ENCODE data around the gene FRAS1. TPM values are rescaled to one million over a fixed set of nuclear protein-coding genes. Genes with fewer than 3 reads are reported as not detected.

The FRAS1 gene
- total RNA-seq, 1 experiment from 2014 or later, result 0.23 TPM

- TF ChIP-seq SIN3A (IDR thresholded peaks at IDR 0.05; ENCODE audit: borderline replicate concordance, insufficient read depth, low read depth, low read length) (no peak), TCF7L2 (IDR thresholded peaks at IDR 0.05; ENCODE audit: low read depth, low read length) (no peak), POLR2AphosphoS5 (IDR thresholded peaks at IDR 0.05; ENCODE audit: low read depth, low read length) (no peak), CTCF (IDR thresholded peaks at IDR 0.05) (no peak), REST (IDR thresholded peaks at IDR 0.05; ENCODE audit: insufficient read depth in 1 of 2, low read depth in 2 of 2, low read length in 1 of 2) (no peak)
- ChIA-PET CTCF (no interaction called here), POLR2A (no interaction called here)
- Histone ChIP-seq H3K27ac (ENCODE audit: low read length) (no peak overlapping the region), H3K4me1 (ENCODE audit: control insufficient read depth, insufficient read depth, low read length) (no peaks in the 10 kb centered on the region), H3K36me3 (ENCODE audit: control insufficient read depth, insufficient read depth, low read length) (no peaks in the 10 kb centered on the region), H3K27me3 (ENCODE audit: control insufficient read depth, insufficient read depth, low read length) (no peaks in the 10 kb centered on the region; the same call in 1 of the 2 replicates), H3K4me3 (ENCODE audit: low read depth in 2 of 2, low read length in 2 of 2) (no peak overlapping the region), H3K9me3 (ENCODE audit: control insufficient read depth, insufficient read depth, low read depth, low read length) (no peaks in the 10 kb centered on the region)
- no peak for DNase-seq (ENCODE audit: low read depth, low spot score)
- no TSS peak for BruUV-seq (replicated peaks)
- ATAC-seq, result no peak
- intact Hi-C loops (cut with micrococcal nuclease; ENCODE audit: unreplicated experiment), result no loop called here
- in situ Hi-C loops (cut with HindIII; ENCODE audit: low pct_unique_long_range_greater_than_20kb, low sequenced_read_pairs), result no loop called here
Observed at GRCh38 chr4:78162821-78163220, 105.7 kb downstream of the FRAS1 start.

GRCh38 chr4:78165758-78166157 lies 108.6 kb downstream of the FRAS1 start:
- intact Hi-C loops (cut with micrococcal nuclease; ENCODE audit: unreplicated experiment) (no loop called here), in situ Hi-C loops (cut with HindIII; ENCODE audit: low pct_unique_long_range_greater_than_20kb, low sequenced_read_pairs) (no loop called here)
- Histone ChIP-seq H3K4me1 (ENCODE audit: control insufficient read depth, insufficient read depth, low read length) (no peaks in the 10 kb centered on the region), H3K27ac (ENCODE audit: low read length) (no peak overlapping the region), H3K4me3 (ENCODE audit: low read depth in 2 of 2, low read length in 2 of 2) (no peak overlapping the region), H3K9me3 (ENCODE audit: control insufficient read depth, insufficient read depth, low read depth, low read length) (no peaks in the 10 kb centered on the region), H3K27me3 (ENCODE audit: control insufficient read depth, insufficient read depth, low read length) (no peaks in the 10 kb centered on the region; the same call in 1 of the 2 replicates), H3K36me3 (ENCODE audit: control insufficient read depth, insufficient read depth, low read length) (no peaks in the 10 kb centered on the region)
- DNase-seq (ENCODE audit: low read depth, low spot score) (no peak), ATAC-seq (no peak)
- CTCF ChIA-PET, result no interaction called here
- no peak for TF ChIP-seq TCF7L2 (IDR thresholded peaks at IDR 0.05; ENCODE audit: low read depth, low read length)
- no peak for TF ChIP-seq SIN3A (IDR thresholded peaks at IDR 0.05; ENCODE audit: borderline replicate concordance, insufficient read depth, low read depth, low read length)
- no peak for TF ChIP-seq POLR2AphosphoS5 (IDR thresholded peaks at IDR 0.05; ENCODE audit: low read depth, low read length)
- TF ChIP-seq CTCF (IDR thresholded peaks at IDR 0.05), result no peak
- no peak for TF ChIP-seq REST (IDR thresholded peaks at IDR 0.05; ENCODE audit: insufficient read depth in 1 of 2, low read depth in 2 of 2, low read length in 1 of 2)
- BruUV-seq (replicated peaks), result no TSS peak
- POLR2A ChIA-PET, result no interaction called here

Measured in Panc1 (cell line).